ENCODE measurements around the gene QRICH2.
"Not testable (repeated sequence)": the region's sequence is repeated elsewhere in the genome, so short reads cannot be mapped to it uniquely, and the experiment has no call there.

Gene QRICH2

DNA sequence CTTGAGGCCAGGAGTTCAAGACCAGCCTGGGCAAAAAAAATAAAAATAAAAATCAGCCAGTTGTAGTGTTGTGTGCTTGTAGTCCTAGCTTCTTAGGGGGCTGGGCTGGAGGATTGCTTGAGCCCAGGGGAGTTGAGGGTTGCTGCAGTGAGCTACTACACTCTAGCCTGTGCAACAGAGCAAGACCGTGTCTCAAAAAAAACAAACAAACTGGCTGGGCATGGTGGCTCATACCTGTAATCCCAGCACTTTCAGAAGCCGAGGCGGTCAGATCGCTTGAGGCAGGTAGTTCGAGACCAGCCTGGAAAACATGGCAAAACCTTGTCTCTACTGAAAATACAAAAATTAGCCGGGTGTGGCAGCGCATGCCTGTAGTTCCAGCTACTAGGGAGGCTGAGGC, 47.9 kb downstream of the QRICH2 start:
- Histone ChIP-seq H3K9me3 (replicated peaks; ENCODE audit: insufficient read depth, low read length) (no peaks in the 10 kb centered on the region), H2AFZ (ENCODE audit: low read length) (no peak overlapping the region), H3K4me1 (ENCODE audit: low read length) (peaks cover 30% of the 10 kb centered on the region), H3K4me3 (ENCODE audit: low read length) (no peak overlapping the region), H3K79me2 (ENCODE audit: low read length) (no peaks in the 10 kb centered on the region), H3K27ac (ENCODE audit: low read length) (no peak overlapping the region), H3F3A (ENCODE audit: insufficient read depth, low read length) (peaks cover 24% of the 10 kb centered on the region), H4K20me1 (ENCODE audit: insufficient read depth, low read length) (no peaks in the 10 kb centered on the region), H3K9me2 (replicated peaks; ENCODE audit: insufficient read depth, low read length) (no peaks in the 10 kb centered on the region), H3K27me3 (replicated peaks; ENCODE audit: insufficient read depth, low read length) (no peaks in the 10 kb centered on the region), H3K36me3 (replicated peaks; ENCODE audit: insufficient read depth, low read length) (no peaks in the 10 kb centered on the region), H3K9ac (ENCODE audit: low read length) (no peak overlapping the region), H3K4me2 (ENCODE audit: low read depth, low read length) (no peak overlapping the region)
- no peak for DNase-seq
- TF ChIP-seq, protein P1, sequence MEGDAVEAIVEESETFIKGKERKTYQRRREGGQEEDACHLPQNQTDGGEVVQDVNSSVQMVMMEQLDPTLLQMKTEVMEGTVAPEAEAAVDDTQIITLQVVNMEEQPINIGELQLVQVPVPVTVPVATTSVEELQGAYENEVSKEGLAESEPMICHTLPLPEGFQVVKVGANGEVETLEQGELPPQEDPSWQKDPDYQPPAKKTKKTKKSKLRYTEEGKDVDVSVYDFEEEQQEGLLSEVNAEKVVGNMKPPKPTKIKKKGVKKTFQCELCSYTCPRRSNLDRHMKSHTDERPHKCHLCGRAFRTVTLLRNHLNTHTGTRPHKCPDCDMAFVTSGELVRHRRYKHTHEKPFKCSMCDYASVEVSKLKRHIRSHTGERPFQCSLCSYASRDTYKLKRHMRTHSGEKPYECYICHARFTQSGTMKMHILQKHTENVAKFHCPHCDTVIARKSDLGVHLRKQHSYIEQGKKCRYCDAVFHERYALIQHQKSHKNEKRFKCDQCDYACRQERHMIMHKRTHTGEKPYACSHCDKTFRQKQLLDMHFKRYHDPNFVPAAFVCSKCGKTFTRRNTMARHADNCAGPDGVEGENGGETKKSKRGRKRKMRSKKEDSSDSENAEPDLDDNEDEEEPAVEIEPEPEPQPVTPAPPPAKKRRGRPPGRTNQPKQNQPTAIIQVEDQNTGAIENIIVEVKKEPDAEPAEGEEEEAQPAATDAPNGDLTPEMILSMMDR (IDR thresholded peaks at IDR 0.05; ENCODE audit: low read length), result no peak
- TF ChIP-seq EZH2 (optimal IDR thresholded peaks at IDR 0.05; ENCODE audit: low read depth, low read length) (no peak), EZH2phosphoT487 (IDR thresholded peaks at IDR 0.05; ENCODE audit: low read length) (no peak)

DNA sequence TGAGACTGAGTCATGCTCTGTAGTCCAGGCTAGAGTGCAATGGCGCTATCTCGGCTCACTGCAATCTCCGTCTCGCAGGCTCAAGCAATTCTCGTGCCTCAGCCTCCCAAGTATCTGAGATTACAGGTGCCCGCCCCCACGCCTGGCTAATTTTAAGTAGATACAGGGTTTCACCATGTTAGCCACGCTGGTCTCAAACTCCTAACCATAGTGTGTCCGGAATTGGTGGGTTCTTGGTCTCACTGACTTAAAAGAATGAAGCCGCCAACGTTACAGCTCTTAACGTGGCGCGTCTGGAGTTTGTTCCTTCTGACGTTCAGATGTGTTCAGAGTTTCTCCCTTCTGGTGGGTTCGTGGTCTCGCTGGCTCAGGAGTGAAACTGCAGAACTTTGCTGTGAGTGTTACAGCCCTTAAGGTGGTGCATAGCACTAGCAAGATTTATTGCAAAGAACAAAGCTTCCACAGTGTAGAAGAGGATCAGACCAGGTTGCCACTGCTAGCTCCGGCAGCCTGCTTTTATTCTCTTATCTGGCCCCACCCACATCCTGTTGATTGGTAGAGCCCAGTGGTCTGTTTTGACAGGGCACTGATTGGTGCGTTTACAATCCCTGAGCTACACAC, 51.5 kb downstream of the QRICH2 start:
- not testable (repeated sequence) for H3K9me2 ChIP-seq (replicated peaks; ENCODE audit: insufficient read depth, low read length); H3K27ac ChIP-seq (ENCODE audit: low read length); H2AFZ ChIP-seq (ENCODE audit: low read length); H3K9me3 ChIP-seq (replicated peaks; ENCODE audit: insufficient read depth, low read length); H3K9ac ChIP-seq (ENCODE audit: low read length); H3F3A ChIP-seq (ENCODE audit: insufficient read depth, low read length); H3K36me3 ChIP-seq (replicated peaks; ENCODE audit: insufficient read depth, low read length); H3K27me3 ChIP-seq (replicated peaks; ENCODE audit: insufficient read depth, low read length); H3K4me1 ChIP-seq (ENCODE audit: low read length); H3K4me2 ChIP-seq (ENCODE audit: low read depth, low read length); DNase-seq; H4K20me1 ChIP-seq (ENCODE audit: insufficient read depth, low read length); H3K4me3 ChIP-seq (ENCODE audit: low read length); H3K79me2 ChIP-seq (ENCODE audit: low read length)

DNA sequence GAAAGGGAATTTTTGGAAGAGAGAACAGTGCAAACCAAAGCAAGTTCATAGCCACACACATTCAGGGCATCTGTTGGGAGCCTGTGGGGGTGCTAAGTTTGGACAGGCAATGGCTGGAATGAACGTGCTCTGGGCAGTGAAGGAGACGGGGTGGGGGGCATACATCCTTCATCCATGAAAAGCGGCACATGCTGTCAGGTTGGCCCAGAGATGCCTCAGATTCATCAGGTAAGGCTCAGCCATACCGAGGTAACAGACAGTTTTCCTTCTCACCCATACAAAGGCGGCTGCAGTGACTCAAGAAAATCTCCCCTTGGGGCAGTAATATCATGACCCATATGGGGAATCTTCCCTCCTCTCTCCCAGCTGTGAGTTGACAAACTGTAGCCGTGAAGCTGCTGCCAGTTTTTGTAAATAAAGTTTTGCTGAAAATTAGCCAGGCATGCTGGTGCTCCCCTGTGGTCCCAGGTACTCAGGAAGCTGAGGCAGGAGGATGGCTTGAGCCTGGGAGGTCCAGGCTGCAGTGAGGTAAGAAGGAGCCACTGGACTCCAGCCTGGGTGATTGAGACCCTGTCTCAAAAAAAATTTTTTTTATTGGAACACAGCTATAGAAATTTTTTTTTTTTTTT, 52.2 kb downstream of the QRICH2 start:
- no peaks in the 10 kb centered on the region for H3K27me3 ChIP-seq (replicated peaks; ENCODE audit: insufficient read depth, low read length)
- H3K4me1 ChIP-seq (ENCODE audit: low read length), result peaks cover 9% of the 10 kb centered on the region
- H3F3A ChIP-seq (ENCODE audit: insufficient read depth, low read length), result no peaks in the 10 kb centered on the region
- H3K4me2 ChIP-seq (ENCODE audit: low read depth, low read length), result no peak overlapping the region
- no peaks in the 10 kb centered on the region for H3K79me2 ChIP-seq (ENCODE audit: low read length)
- H4K20me1 ChIP-seq (ENCODE audit: insufficient read depth, low read length), result no peaks in the 10 kb centered on the region
- H3K4me3 ChIP-seq (ENCODE audit: low read length), result no peak overlapping the region
- H3K9me3 ChIP-seq (replicated peaks; ENCODE audit: insufficient read depth, low read length), result no peaks in the 10 kb centered on the region
- no peak for TF ChIP-seq EZH2phosphoT487 (IDR thresholded peaks at IDR 0.05; ENCODE audit: low read length)
- no peak for TF ChIP-seq EZH2 (optimal IDR thresholded peaks at IDR 0.05; ENCODE audit: low read depth, low read length)
- TF ChIP-seq, protein P1 (IDR thresholded peaks at IDR 0.05; ENCODE audit: low read length), result no peak
- H3K9ac ChIP-seq (ENCODE audit: low read length), result no peak overlapping the region
- no peaks in the 10 kb centered on the region for H3K9me2 ChIP-seq (replicated peaks; ENCODE audit: insufficient read depth, low read length)
- no peak overlapping the region for H2AFZ ChIP-seq (ENCODE audit: low read length)
- no peaks in the 10 kb centered on the region for H3K36me3 ChIP-seq (replicated peaks; ENCODE audit: insufficient read depth, low read length)
- DNase-seq, result no peak
- H3K27ac ChIP-seq (ENCODE audit: low read length), result no peak overlapping the region

DNA sequence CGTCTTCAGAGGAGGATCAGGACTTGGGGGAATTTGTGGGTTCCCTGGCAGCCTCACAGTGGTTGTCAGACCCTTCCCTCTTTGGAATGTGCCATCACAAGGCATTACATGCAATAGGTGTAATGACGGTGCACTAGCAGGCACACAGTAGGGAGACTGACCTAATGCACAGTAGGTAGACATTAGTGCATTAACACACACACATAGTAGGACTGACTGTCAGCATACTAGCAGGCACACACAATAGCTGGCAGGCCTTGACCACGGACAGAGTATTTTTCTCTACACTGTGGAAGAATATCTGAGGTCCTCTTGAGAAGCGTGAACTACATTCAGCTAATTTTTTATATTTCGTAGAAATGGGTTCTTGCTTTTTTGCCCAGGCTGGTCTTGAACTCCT, 53.8 kb downstream of the QRICH2 start:
- no peak overlapping the region for H3K4me3 ChIP-seq (ENCODE audit: low read length)
- H3K36me3 ChIP-seq (replicated peaks; ENCODE audit: insufficient read depth, low read length), result no peaks in the 10 kb centered on the region
- no peaks in the 10 kb centered on the region for H3K27me3 ChIP-seq (replicated peaks; ENCODE audit: insufficient read depth, low read length)
- H3K9me2 ChIP-seq (replicated peaks; ENCODE audit: insufficient read depth, low read length), result no peaks in the 10 kb centered on the region
- H3K27ac ChIP-seq (ENCODE audit: low read length), result no peak overlapping the region
- H3F3A ChIP-seq (ENCODE audit: insufficient read depth, low read length), result peaks cover 4% of the 10 kb centered on the region; the same call in 1 of the 2 replicates
- H3K4me2 ChIP-seq (ENCODE audit: low read depth, low read length), result no peak overlapping the region
- no peaks in the 10 kb centered on the region for H3K9me3 ChIP-seq (replicated peaks; ENCODE audit: insufficient read depth, low read length)
- DNase-seq, result no peak
- H3K9ac ChIP-seq (ENCODE audit: low read length), result no peak overlapping the region
- no peak for TF ChIP-seq EZH2 (optimal IDR thresholded peaks at IDR 0.05; ENCODE audit: low read depth, low read length)
- TF ChIP-seq, protein P1 (IDR thresholded peaks at IDR 0.05; ENCODE audit: low read length), result no peak
- TF ChIP-seq EZH2phosphoT487 (IDR thresholded peaks at IDR 0.05; ENCODE audit: low read length), result no peak
- peaks cover 17% of the 10 kb centered on the region for H3K4me1 ChIP-seq (ENCODE audit: low read length)
- no peak overlapping the region for H2AFZ ChIP-seq (ENCODE audit: low read length)
- H4K20me1 ChIP-seq (ENCODE audit: insufficient read depth, low read length), result no peaks in the 10 kb centered on the region
- H3K79me2 ChIP-seq (ENCODE audit: low read length), result no peaks in the 10 kb centered on the region

Measured in MM.1S (cell line).